Measurements from ENCODE around the gene MALT1.
A peak's percentile ranks its signal among the peaks of the same experiment; 100 is the strongest.

MALT1 gene, protein sequence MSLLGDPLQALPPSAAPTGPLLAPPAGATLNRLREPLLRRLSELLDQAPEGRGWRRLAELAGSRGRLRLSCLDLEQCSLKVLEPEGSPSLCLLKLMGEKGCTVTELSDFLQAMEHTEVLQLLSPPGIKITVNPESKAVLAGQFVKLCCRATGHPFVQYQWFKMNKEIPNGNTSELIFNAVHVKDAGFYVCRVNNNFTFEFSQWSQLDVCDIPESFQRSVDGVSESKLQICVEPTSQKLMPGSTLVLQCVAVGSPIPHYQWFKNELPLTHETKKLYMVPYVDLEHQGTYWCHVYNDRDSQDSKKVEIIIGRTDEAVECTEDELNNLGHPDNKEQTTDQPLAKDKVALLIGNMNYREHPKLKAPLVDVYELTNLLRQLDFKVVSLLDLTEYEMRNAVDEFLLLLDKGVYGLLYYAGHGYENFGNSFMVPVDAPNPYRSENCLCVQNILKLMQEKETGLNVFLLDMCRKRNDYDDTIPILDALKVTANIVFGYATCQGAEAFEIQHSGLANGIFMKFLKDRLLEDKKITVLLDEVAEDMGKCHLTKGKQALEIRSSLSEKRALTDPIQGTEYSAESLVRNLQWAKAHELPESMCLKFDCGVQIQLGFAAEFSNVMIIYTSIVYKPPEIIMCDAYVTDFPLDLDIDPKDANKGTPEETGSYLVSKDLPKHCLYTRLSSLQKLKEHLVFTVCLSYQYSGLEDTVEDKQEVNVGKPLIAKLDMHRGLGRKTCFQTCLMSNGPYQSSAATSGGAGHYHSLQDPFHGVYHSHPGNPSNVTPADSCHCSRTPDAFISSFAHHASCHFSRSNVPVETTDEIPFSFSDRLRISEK

DNA sequence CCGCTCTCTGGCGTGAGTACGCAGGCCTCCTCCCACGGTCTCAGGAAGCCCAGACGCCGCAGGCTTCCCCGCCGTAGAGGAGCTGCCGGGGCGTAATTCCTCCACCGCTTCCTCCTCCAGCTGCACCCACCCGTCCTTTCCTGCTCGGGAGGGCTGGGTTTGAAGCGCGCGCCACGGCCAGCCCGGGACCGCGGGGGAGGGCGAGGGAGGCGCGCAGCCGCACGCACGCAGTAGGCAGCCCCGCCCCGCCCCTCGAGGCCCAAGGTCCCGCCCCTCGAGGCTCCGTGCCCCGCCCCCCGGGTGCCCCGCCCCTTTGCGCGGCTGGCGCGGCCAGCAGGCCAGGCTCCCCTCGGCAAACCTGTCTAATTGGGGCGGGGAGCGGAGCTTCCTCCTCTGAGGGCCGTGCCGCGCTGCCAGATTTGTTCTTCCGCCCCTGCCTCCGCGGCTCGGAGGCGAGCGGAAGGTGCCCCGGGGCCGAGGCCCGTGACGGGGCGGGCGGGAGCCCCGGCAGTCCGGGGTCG, at the start of gene MALT1:
Gene MALT1 (plus strand): TSS at position 355 of the 521 bp plus-strand sequence. CDS start 179 bp downstream, outside the sequence.
- Histone ChIP-seq H3K4me1 (ENCODE audit: control insufficient read depth in 5 of 5, insufficient read depth in 5 of 5, low read length in 5 of 5) (peaks cover 5 to 18% (median 14%) of the 10 kb centered on the region in 5 donors), H3K9ac (ENCODE audit: low read length in 5 of 5) (peak within 1 kb of the TSS; percentile 56 to 89 (median 84)), H3K27ac (ENCODE audit: low read depth, low read length) (peak within 1 kb of the TSS; percentile 74), H3K4me3 (ENCODE audit: low read depth in 1 of 5, low read length in 5 of 5) (peak within 1 kb of the TSS; percentile 78 to 83 (median 79)), H3K36me3 (ENCODE audit: control insufficient read depth in 5 of 5, insufficient read depth in 5 of 5, low read length in 5 of 5) (no peaks in the 10 kb centered on the region), H3K9me3 (ENCODE audit: control insufficient read depth in 5 of 5, low read length in 5 of 5) (no peaks in the 10 kb centered on the region), H3K27me3 (ENCODE audit: control insufficient read depth in 5 of 5, insufficient read depth in 4 of 5, low read length in 5 of 5) (no peaks in the 10 kb centered on the region)

- H3K27me3 ChIP-seq (ENCODE audit: control insufficient read depth in 5 of 5, insufficient read depth in 4 of 5, low read length in 5 of 5): peaks cover 0 to 4% (median 0%) of the 10 kb centered on the region in 5 donors
- H3K4me3 ChIP-seq (ENCODE audit: low read depth in 1 of 5, low read length in 5 of 5): no peak overlapping the region
- peaks cover 0 to 3% (median 0%) of the 10 kb centered on the region in 5 donors for H3K4me1 ChIP-seq (ENCODE audit: control insufficient read depth in 5 of 5, insufficient read depth in 5 of 5, low read length in 5 of 5)
- no peaks in the 10 kb centered on the region for H3K36me3 ChIP-seq (ENCODE audit: control insufficient read depth in 5 of 5, insufficient read depth in 5 of 5, low read length in 5 of 5)
- no peaks in the 10 kb centered on the region for H3K9me3 ChIP-seq (ENCODE audit: control insufficient read depth in 5 of 5, low read length in 5 of 5)
- H3K9ac ChIP-seq (ENCODE audit: low read length in 5 of 5): no peak overlapping the region
- no peak overlapping the region for H3K27ac ChIP-seq (ENCODE audit: low read depth, low read length)
Observed at GRCh38 chr18:58624011-58624410, 47.3 kb upstream of the MALT1 start.

DNA sequence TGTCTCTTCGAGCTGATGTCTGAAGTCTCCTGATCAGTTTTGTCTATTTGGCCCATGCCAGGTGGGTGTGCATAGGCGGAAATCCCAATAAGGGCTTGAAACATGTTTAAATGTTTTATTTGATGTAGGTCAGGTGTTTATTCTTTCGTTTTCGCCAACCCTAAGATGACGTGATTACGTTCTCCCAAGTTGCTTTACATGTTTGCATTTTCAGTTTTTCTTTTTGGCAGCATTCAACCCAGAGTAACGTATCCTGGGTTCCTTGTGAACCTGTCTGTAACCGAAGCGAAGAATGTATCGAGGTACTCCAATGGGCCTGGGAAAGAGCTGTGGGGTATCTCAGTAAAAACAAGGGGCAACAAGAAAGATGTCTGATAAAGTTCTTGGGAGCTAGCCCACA, 45.4 kb upstream of the MALT1 start:
- Histone ChIP-seq H3K4me3 (ENCODE audit: low read depth in 1 of 5, low read length in 5 of 5) (no peak overlapping the region), H3K36me3 (ENCODE audit: control insufficient read depth in 5 of 5, insufficient read depth in 5 of 5, low read length in 5 of 5) (no peaks in the 10 kb centered on the region), H3K9ac (ENCODE audit: low read length in 5 of 5) (no peak overlapping the region), H3K27ac (ENCODE audit: low read depth, low read length) (no peak overlapping the region), H3K4me1 (ENCODE audit: control insufficient read depth in 5 of 5, insufficient read depth in 5 of 5, low read length in 5 of 5) (no peaks in the 10 kb centered on the region), H3K9me3 (ENCODE audit: control insufficient read depth in 5 of 5, low read length in 5 of 5) (no peaks in the 10 kb centered on the region), H3K27me3 (ENCODE audit: control insufficient read depth in 5 of 5, insufficient read depth in 4 of 5, low read length in 5 of 5) (peaks cover 0 to 5% (median 0%) of the 10 kb centered on the region in 5 donors)

DNA sequence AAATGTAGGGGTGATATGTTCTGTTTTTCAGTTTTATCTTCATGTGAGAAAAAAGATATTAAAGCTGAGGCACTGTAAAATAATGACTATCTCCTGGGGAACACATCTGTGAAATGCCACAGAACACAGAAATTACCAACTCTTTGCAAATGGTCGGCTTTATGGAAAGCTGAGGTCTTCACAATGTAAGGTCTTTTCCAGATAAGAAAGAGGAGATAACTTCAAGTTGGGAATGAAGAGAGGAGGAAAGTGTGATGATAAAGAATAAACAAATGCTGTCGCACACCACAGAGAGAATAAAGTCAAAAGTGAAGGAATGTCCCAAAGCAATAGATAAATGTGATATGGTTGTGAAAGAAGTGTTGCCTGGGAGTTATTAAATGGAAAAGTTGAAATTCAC, 41.2 kb upstream of the MALT1 start:
- H3K27me3 ChIP-seq (ENCODE audit: control insufficient read depth in 5 of 5, insufficient read depth in 4 of 5, low read length in 5 of 5): peaks cover 0 to 5% (median 0%) of the 10 kb centered on the region in 5 donors
- no peaks in the 10 kb centered on the region for H3K36me3 ChIP-seq (ENCODE audit: control insufficient read depth in 5 of 5, insufficient read depth in 5 of 5, low read length in 5 of 5)
- no peaks in the 10 kb centered on the region for H3K9me3 ChIP-seq (ENCODE audit: control insufficient read depth in 5 of 5, low read length in 5 of 5)
- H3K4me3 ChIP-seq (ENCODE audit: low read depth in 1 of 5, low read length in 5 of 5): no peak overlapping the region
- no peak overlapping the region for H3K27ac ChIP-seq (ENCODE audit: low read depth, low read length)
- H3K9ac ChIP-seq (ENCODE audit: low read length in 5 of 5): no peak overlapping the region
- H3K4me1 ChIP-seq (ENCODE audit: control insufficient read depth in 5 of 5, insufficient read depth in 5 of 5, low read length in 5 of 5): no peaks in the 10 kb centered on the region

DNA sequence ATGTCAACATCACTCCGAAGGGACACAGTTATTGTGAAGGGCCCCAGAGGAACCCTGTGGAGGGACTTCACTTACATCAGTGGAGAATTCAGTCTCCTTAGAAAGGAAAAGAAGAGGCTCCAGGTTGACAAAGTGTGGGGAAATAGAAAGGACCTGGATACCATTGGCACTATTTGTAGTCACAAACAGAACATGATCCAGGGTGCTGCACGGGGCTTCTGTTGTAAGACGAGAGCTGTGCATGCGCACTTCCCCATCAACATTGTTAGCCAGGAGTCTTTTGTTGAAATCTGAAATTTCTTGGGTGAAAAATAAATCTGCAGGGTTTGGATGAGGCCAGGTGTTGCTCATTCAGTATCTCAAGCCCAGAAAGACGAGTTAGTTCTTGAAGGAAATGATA, 40.0 kb upstream of the MALT1 start:
- Histone ChIP-seq H3K9ac (ENCODE audit: low read length in 5 of 5) (no peak overlapping the region), H3K4me3 (ENCODE audit: low read depth in 1 of 5, low read length in 5 of 5) (no peak overlapping the region), H3K27ac (ENCODE audit: low read depth, low read length) (no peak overlapping the region), H3K36me3 (ENCODE audit: control insufficient read depth in 5 of 5, insufficient read depth in 5 of 5, low read length in 5 of 5) (no peaks in the 10 kb centered on the region), H3K27me3 (ENCODE audit: control insufficient read depth in 5 of 5, insufficient read depth in 4 of 5, low read length in 5 of 5) (peaks cover 0 to 5% (median 0%) of the 10 kb centered on the region in 5 donors), H3K9me3 (ENCODE audit: control insufficient read depth in 5 of 5, low read length in 5 of 5) (no peaks in the 10 kb centered on the region), H3K4me1 (ENCODE audit: control insufficient read depth in 5 of 5, insufficient read depth in 5 of 5, low read length in 5 of 5) (no peaks in the 10 kb centered on the region)

DNA sequence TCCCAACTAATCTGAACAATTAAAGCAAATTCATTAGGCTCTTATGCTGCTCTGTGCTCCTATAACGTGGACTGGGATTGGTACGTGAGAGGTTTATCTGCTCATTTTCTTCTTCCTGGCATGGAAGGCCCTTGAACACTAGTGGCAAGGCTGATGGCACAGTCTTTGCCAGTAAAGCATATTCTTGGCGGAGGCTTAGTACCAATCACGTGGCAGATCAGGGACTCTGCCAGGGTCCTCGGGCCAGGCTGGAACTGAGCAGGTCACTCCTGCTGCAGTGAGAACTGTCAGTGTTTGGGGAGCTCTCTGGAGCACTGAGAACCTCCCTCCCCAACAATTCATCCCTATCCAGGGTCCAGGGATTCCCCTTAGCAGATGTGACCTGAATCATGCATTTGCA, 38.7 kb upstream of the MALT1 start:
- H3K27me3 ChIP-seq (ENCODE audit: control insufficient read depth in 5 of 5, insufficient read depth in 4 of 5, low read length in 5 of 5): peaks cover 0 to 5% (median 0%) of the 10 kb centered on the region in 5 donors
- no peaks in the 10 kb centered on the region for H3K9me3 ChIP-seq (ENCODE audit: control insufficient read depth in 5 of 5, low read length in 5 of 5)
- H3K9ac ChIP-seq (ENCODE audit: low read length in 5 of 5): no peak overlapping the region
- H3K27ac ChIP-seq (ENCODE audit: low read depth, low read length): no peak overlapping the region
- peaks cover 0 to under 1% (median 0%) of the 10 kb centered on the region in 5 donors for H3K4me1 ChIP-seq (ENCODE audit: control insufficient read depth in 5 of 5, insufficient read depth in 5 of 5, low read length in 5 of 5)
- no peak overlapping the region for H3K4me3 ChIP-seq (ENCODE audit: low read depth in 1 of 5, low read length in 5 of 5)
- no peaks in the 10 kb centered on the region for H3K36me3 ChIP-seq (ENCODE audit: control insufficient read depth in 5 of 5, insufficient read depth in 5 of 5, low read length in 5 of 5)

GRCh38 chr18:58633874-58634273, 37.4 kb upstream of the MALT1 start:
- no peak overlapping the region for H3K9ac ChIP-seq (ENCODE audit: low read length in 5 of 5)
- H3K4me1 ChIP-seq (ENCODE audit: control insufficient read depth in 5 of 5, insufficient read depth in 5 of 5, low read length in 5 of 5): peaks cover 0 to 8% (median 0%) of the 10 kb centered on the region in 5 donors
- H3K9me3 ChIP-seq (ENCODE audit: control insufficient read depth in 5 of 5, low read length in 5 of 5): no peaks in the 10 kb centered on the region
- peaks cover 0 to 3% (median 0%) of the 10 kb centered on the region in 5 donors for H3K27me3 ChIP-seq (ENCODE audit: control insufficient read depth in 5 of 5, insufficient read depth in 4 of 5, low read length in 5 of 5)
- H3K4me3 ChIP-seq (ENCODE audit: low read depth in 1 of 5, low read length in 5 of 5): no peak overlapping the region
- H3K27ac ChIP-seq (ENCODE audit: low read depth, low read length): no peak overlapping the region
- H3K36me3 ChIP-seq (ENCODE audit: control insufficient read depth in 5 of 5, insufficient read depth in 5 of 5, low read length in 5 of 5): no peaks in the 10 kb centered on the region

DNA sequence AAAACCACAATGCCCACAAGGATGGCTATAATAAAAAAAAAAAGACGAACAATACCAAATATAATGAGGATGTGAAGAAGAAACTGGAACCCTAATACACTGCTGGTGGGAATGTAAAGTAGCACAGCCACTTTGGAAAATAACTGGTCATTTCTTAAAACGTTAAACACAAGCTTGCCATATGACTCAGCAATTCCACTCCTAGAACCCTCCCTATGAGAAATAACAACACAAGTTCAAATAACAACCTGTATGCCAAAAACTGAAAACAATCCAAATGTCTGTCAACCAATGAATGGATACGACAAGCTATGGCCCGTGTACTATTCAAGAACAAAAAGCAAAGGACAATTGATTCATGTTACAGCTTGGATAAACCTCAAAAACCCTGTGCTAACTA, 35.4 kb upstream of the MALT1 start:
- no peak overlapping the region for H3K9ac ChIP-seq (ENCODE audit: low read length in 5 of 5)
- no peaks in the 10 kb centered on the region for H3K36me3 ChIP-seq (ENCODE audit: control insufficient read depth in 5 of 5, insufficient read depth in 5 of 5, low read length in 5 of 5)
- no peaks in the 10 kb centered on the region for H3K27me3 ChIP-seq (ENCODE audit: control insufficient read depth in 5 of 5, insufficient read depth in 4 of 5, low read length in 5 of 5)
- no peak overlapping the region for H3K4me3 ChIP-seq (ENCODE audit: low read depth in 1 of 5, low read length in 5 of 5)
- no peak overlapping the region for H3K27ac ChIP-seq (ENCODE audit: low read depth, low read length)
- H3K9me3 ChIP-seq (ENCODE audit: control insufficient read depth in 5 of 5, low read length in 5 of 5): no peaks in the 10 kb centered on the region
- peaks cover 0 to 8% (median 3%) of the 10 kb centered on the region in 5 donors for H3K4me1 ChIP-seq (ENCODE audit: control insufficient read depth in 5 of 5, insufficient read depth in 5 of 5, low read length in 5 of 5)

- H3K9me3 ChIP-seq (ENCODE audit: control insufficient read depth in 5 of 5, low read length in 5 of 5): no peaks in the 10 kb centered on the region
- no peaks in the 10 kb centered on the region for H3K36me3 ChIP-seq (ENCODE audit: control insufficient read depth in 5 of 5, insufficient read depth in 5 of 5, low read length in 5 of 5)
- H3K9ac ChIP-seq (ENCODE audit: low read length in 5 of 5): no peak overlapping the region
- H3K27ac ChIP-seq (ENCODE audit: low read depth, low read length): no peak overlapping the region
- H3K4me3 ChIP-seq (ENCODE audit: low read depth in 1 of 5, low read length in 5 of 5): no peak overlapping the region
- no peaks in the 10 kb centered on the region for H3K27me3 ChIP-seq (ENCODE audit: control insufficient read depth in 5 of 5, insufficient read depth in 4 of 5, low read length in 5 of 5)
- H3K4me1 ChIP-seq (ENCODE audit: control insufficient read depth in 5 of 5, insufficient read depth in 5 of 5, low read length in 5 of 5): peaks cover 0 to 8% (median 3%) of the 10 kb centered on the region in 5 donors
Observed at GRCh38 chr18:58637197-58637596, 34.1 kb upstream of the MALT1 start.

DNA sequence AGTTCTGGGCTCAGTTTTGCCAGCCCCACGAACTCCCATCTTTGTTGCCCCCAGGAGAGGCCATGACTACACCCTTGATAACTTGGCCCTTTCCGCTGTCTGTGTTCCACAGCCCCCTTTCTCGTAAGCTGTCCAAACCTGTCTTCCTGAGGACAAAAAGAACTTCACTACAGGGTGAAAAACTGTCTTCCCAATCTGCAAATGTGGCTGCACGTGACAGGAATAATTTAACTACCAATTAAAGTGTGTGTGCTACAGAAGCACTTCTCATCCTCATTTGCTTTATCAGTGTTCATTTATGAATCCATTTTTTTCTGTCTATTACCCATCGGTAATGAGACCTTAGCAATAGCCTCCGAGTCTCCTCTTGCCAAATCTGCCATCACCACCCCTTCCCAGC, 33.3 kb upstream of the MALT1 start:
- H3K27me3 ChIP-seq (ENCODE audit: control insufficient read depth in 5 of 5, insufficient read depth in 4 of 5, low read length in 5 of 5): no peaks in the 10 kb centered on the region
- no peak overlapping the region for H3K9ac ChIP-seq (ENCODE audit: low read length in 5 of 5)
- peaks cover 0 to 8% (median 3%) of the 10 kb centered on the region in 5 donors for H3K4me1 ChIP-seq (ENCODE audit: control insufficient read depth in 5 of 5, insufficient read depth in 5 of 5, low read length in 5 of 5)
- no peak overlapping the region for H3K4me3 ChIP-seq (ENCODE audit: low read depth in 1 of 5, low read length in 5 of 5)
- no peaks in the 10 kb centered on the region for H3K36me3 ChIP-seq (ENCODE audit: control insufficient read depth in 5 of 5, insufficient read depth in 5 of 5, low read length in 5 of 5)
- no peaks in the 10 kb centered on the region for H3K9me3 ChIP-seq (ENCODE audit: control insufficient read depth in 5 of 5, low read length in 5 of 5)
- no peak overlapping the region for H3K27ac ChIP-seq (ENCODE audit: low read depth, low read length)

Data from subcutaneous abdominal adipose tissue (tissue), 5 donors.